Stimulated activated CD4-positive, alpha-beta T cell treated with anti-CD3 and anti-CD28 coated beads, Interleukin-1b, Interleukin-23, amount 100 ng/mL, for 24 hours (primary cell): ENCODE measurements around the gene PRSS21.
A peak's percentile ranks its signal among the peaks of the same experiment; 100 is the strongest.

ENCODE experiments used
- DNase-seq, 4 experiments: peaks; one replicate each; pipeline ENCODE4 v3.0.0-alpha.2; 2020; ENCODE audit warnings: low read depth in 4 of 4, low spot score in 1 of 4

PRSS21 gene

GRCh38 chr16:2840914-2841313 is 23.9 kb downstream of the PRSS21 start:
- DNase-seq, result no peak

DNA sequence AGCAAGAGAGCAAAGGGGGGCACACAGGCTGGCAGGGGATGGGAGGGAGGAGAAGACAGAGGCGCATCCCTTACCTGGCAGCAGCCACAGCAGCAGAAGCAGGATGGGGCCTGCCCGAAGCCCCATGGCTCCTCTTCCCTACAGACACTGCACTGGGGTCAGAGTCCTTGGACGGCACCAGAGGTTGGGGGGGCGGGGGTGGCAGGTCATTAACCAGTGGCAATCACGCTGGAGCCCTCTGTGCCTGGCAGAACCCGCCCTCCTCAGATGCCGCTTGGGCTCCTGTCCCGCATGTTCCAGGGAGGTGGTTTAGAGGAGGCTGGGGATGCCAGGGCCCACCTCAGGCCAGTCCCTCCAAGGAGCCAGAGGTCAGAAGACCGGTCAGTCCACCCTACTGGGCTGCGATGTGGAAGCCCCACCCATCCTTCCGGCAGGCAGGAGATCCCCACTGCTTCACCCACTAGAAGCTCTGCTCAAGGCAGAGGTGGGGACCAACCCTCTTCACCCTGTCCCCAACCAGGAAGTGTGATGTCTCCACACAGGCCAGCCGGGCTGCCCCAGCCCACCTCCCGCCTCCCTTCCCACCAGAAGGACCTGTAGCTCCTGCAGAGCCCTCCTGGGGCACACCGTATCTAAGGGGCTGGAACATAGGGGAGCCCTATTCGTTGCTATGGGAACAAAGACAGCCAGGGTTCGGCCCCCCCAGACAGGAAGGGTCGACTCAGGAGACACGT is 24.7 kb downstream of the PRSS21 start:
- no peak for DNase-seq

GRCh38 chr16:2842340-2843000 is 25.4 kb downstream of the PRSS21 start:
- DNase-seq, result peak; percentile 75 to 81 (median 80)

DNA sequence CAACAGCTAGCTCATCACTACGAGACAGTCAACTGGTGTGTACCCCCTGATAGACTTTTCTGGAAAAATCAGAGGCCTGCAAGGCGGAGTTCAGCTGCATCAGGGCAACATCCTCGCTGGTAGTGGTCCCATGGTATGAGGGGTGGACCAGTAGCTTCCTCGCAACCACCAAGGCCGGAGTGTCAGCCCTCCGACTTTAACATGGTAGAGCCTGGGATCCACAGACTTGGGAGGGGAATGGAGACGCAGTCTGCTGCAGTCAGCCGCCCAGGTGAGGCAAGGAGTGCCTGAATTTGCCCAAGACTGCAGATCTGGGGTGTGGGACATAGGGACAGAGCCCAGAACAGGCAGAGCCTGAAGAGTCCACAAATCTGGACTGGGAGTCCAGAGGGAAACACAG is 26.5 kb downstream of the PRSS21 start:
- no peak for DNase-seq

GRCh38 chr16:2845116-2845515 is 28.1 kb downstream of the PRSS21 start:
- DNase-seq, result no peak

GRCh38 chr16:2846511-2847310 is 29.7 kb downstream of the PRSS21 start:
- no peak for DNase-seq

- DNase-seq, result no peak
Observed at GRCh38 chr16:2848933-2849725, 32.1 kb downstream of the PRSS21 start.

DNA sequence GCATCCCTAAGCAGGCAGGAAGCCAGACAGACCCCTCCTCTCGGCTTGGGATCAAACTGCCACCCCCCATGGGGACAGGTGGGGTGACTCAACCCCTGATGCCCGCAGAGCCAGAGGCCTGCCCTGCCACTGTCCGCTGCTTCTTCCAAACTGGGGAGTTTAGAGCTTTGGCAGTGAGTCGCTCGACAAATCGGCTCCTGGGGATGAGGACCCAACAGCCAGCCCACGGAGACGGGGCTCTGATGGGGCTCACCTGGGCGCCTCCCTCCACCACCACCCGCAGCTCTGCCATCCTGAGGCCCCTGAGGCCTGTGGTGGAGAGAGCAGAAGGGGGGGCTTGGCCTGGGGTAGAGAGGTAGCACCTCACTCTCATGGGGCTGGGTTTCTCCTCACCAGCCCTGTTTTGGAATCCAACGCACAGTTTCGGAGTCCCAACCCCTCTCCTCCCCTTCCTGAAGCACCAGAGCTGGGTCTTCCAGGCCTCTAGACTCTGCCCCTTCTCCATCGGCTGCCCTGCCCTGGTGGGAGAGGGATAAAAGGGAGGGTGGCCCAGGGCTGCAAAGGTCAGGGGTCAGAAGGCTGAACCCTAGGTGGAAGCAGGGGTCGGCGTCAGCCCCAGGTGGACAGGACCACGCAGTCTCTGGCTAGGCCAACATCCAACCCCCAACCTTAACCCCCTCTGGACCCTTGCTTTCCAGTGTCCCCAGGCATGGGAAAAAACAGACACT is 35.1 kb downstream of the PRSS21 start:
- DNase-seq, result no peak

DNA sequence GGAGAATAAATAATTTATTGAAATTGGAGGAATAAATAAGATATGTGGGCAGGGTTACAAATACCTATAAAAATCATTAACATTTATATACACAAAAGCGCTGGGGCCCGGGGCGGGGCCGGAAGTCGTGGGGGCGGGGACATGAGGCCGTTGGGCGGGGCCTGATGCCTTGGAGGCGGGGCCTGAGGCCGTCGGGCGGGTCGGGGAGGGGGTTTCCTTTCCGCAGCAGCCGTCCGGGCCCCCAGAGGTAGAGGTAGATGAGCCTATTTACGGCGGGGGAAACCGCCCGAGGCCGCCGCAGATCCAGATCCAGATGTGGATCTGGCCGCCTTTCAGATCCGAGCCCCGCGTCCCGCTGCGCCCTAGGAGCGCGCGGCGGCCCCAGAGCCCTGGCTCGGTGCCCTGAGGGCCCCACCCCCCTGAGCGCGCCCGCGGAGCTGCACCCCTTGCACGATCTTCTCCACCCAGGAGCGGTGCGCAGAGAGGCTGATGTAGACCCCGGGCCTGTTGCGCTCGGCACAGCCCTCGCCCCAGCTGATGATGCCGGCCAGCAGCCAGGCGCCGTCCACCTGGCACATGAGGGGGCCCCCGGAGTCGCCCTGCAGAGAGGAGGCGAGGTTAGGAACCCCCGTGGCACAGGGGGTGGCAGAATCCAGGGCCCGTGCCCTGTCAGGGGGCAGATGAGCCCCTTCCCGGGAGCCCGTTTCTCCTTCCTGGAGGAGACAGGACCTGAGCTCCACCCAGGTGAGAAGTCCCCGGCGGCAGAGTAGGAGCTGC is 35.9 kb downstream of the PRSS21 start:
- DNase-seq, result no peak

DNA sequence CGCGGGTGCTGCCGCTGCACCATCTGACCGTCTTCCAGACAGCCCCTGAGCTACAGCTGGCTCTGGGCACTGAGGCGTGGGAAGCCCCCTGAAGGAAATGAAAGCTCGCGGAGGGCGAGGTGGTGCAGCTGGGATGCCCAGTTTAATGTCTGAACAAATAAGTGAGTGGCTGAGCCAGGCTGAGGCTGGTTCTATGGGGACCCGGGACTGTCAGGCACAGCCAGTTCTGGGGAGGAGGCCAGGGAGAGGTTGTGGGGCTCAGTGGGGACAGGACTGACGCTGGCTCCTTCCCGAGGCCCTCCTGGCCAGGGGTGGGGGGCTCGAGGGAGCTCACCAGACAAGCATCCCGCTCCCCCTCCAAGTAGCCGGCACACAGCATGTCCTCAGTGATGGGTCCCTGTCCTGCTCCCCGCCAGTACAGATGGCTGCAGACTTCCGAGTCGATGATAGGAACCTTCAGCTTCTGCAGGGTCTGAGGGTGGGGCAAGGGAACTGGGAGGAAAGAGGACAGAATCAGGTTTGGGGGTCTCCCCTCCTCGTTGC is 36.6 kb downstream of the PRSS21 start:
- no peak for DNase-seq

DNA sequence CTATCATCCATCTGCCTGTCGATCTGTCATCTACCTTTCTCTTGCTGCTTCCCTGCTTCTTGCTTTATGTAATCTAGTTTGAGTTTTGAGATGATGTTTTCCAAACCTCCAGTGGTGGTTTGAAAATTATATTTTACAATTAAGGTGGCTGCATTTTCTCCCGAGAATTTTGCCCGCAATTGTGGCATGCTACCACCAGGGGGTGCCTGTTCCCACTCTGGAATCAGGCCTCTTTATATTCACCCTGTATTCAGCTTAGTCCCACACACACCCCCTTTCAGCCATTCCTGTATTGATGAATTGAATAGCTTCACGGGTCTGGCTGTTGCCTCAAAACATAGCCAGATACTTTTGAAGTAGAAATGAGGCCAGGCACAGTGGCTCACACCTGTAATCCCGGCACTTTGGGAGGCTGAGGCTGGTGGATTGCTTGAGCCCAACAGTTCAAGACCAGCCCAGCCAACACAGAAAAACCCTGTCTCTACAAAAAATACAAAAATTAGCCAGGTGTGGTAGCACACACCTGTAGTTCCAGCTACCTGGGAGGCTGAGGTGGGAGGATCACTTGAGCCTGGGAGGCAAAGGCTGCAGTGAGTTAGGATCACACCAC is 37.8 kb downstream of the PRSS21 start:
- DNase-seq, result no peak

DNA sequence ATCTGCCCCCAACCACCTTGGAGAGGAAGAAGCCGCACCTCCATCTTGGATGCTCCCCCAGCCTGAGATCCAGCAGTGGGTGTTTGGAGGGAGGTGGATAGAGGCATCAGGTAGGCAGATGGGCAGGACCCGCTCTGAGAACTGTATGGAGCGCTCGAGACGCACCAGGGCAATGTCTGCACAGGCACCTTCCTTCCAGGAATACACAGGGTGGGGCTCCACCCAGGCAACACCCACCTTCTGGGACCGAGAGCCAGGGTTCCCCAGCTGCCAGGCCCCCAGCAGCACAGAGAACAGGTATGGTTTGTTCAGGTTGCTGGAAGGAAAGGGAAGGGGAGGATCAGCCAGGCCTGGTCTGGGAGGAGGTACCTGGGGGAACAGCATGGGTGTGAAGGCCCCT is 38.5 kb downstream of the PRSS21 start:
- DNase-seq, result no peak

GRCh38 chr16:2856061-2856670 is 39.1 kb downstream of the PRSS21 start:
- DNase-seq, result no peak

DNA sequence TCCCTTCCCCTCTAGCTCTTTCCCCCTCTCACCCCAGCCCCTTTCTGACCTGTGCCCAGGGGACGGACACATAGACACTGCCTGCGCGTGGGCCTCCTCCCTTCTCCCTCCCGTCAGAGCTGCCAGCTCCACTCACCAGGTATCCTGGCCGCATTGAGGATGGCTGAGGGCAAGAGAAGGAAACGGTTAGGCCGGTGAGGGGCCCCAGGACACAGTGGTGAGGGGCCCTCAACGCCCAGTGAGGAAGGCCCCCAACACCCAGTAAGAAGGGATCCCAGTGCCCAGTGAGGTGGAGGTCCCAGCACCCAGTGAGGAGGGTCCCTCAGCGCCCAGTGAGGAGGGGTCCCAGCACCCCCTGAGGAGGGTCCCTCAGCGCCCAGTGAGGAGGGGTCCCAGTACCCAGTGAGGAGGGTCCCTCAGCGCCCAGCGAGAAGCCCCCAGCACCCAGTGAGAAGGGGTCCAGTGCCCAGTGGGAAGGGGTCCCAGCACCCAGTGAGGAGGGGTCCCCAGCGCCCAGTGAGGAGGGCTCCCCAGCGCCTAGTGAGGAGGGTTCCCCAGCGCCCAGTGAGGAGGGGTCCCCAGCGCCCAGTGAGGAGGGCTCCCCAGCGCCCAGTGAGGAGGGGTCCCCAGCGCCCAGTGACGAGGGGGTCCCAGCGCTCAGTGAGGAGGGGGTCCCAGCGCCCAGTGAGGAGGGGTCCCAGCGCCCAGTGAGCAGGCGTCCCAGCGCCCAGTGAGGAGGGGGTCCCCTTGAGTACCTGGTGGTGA is 39.8 kb downstream of the PRSS21 start:
- no peak for DNase-seq

DNA sequence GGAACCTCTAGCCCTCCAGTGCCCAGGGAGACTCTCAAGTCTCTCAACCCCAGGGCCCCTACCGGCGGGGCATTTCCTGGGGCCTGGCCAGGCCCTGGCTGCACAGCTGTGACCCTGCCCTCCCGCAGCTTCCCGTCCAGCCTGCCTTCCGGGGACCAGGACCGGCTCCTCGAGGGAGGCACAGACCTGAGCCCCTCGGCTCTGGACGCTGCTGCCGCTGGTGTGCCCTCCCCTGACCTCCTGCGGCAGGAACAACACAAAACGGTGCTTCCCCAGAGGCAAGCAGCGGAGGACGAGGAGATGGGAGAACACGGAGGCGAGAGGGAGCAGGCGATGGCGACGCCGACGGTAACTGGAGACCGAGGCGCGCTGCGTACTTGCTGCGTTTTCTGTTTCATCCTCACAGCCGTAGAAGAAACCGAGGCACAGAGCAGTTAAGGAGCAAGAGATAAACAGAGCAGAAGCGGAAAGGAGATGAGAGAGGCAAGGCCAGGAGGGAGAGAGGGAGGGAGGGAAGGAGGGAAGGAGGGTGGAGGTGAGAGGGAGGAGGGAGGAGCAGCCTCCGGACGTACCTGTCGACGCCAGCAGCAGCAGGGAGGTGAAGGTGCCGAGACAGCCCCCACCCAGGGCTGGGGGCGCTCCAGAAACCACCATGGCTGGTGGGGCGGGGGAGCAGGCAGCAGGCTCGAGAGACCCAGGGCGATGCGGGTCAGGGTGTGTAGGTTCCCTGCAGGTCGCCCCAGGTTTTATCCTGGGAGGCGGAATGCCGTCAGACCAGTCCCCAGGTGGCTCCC is 40.6 kb downstream of the PRSS21 start, which contains the start of gene PRSS22:
TSS of gene PRSS22 (minus strand) at position 720 of the 794 bp plus-strand sequence. CDS start at position 654, 66 bp downstream.
- no peak for DNase-seq

GRCh38 chr16:2858245-2859025 is 41.4 kb downstream of the PRSS21 start:
- no peak for DNase-seq
